AG09319 (cell line): ENCODE data around the gene RCAN2.

ENCODE experiments used
- DNase-seq: peaks from one replicate; pipeline ENCODE4 v3.0.0-alpha.2; 2010; ENCODE audit warnings: low read depth; ENCODE audit errors: extremely low read depth
- TF ChIP-seq, protein P1 (sequence below): IDR thresholded peaks from 2 replicates; pipeline ENCODE4 v1.5.1; 2011; ENCODE audit warnings: low read depth, mild to moderate bottlenecking, inconsistent platforms, low read length, moderate library complexity

RCAN2 gene

GRCh38 chr6:46381579-46381978 lies 109.7 kb downstream of the RCAN2 start:
- DNase-seq: no peak
- TF ChIP-seq, protein P1, sequence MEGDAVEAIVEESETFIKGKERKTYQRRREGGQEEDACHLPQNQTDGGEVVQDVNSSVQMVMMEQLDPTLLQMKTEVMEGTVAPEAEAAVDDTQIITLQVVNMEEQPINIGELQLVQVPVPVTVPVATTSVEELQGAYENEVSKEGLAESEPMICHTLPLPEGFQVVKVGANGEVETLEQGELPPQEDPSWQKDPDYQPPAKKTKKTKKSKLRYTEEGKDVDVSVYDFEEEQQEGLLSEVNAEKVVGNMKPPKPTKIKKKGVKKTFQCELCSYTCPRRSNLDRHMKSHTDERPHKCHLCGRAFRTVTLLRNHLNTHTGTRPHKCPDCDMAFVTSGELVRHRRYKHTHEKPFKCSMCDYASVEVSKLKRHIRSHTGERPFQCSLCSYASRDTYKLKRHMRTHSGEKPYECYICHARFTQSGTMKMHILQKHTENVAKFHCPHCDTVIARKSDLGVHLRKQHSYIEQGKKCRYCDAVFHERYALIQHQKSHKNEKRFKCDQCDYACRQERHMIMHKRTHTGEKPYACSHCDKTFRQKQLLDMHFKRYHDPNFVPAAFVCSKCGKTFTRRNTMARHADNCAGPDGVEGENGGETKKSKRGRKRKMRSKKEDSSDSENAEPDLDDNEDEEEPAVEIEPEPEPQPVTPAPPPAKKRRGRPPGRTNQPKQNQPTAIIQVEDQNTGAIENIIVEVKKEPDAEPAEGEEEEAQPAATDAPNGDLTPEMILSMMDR: no peak

DNA sequence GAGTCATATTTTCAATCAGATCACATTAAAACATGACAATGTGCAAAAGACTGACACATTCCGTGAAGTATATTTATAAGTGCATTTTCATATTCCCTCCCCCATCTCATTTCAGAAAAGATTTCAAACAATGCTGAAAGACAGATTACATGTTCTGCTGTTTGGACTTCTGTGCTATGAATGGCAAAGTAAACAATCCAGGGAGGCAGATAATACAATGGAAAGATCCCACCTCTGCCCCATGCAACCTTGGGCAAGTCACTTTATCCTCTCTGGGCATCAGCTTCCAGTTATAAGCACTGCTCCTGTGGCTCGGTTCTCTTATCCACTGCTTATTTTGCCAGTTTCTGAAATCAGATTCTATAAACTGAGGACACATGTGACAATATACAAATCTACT lies 110.2 kb downstream of the RCAN2 start:
- no peak for DNase-seq
- TF ChIP-seq, protein P1: no peak

- DNase-seq: no peak
- TF ChIP-seq, protein P1: no peak
Measured at GRCh38 chr6:46380152-46380807, 111.0 kb downstream of the RCAN2 start.

GRCh38 chr6:46378882-46379416 lies 112.3 kb downstream of the RCAN2 start:
- DNase-seq: no peak
- TF ChIP-seq, protein P1: no peak

GRCh38 chr6:46378161-46378881 lies 112.9 kb downstream of the RCAN2 start:
- no peak for DNase-seq
- TF ChIP-seq, protein P1: no peak

GRCh38 chr6:46377209-46377608 lies 114.0 kb downstream of the RCAN2 start:
- TF ChIP-seq, protein P1: no peak
- DNase-seq: no peak

- TF ChIP-seq, protein P1: no peak
- DNase-seq: no peak
Measured at GRCh38 chr6:46376562-46377061, 114.6 kb downstream of the RCAN2 start.
